T-helper 17 cell (primary cell): ENCODE data around the gene ZBTB6. TPM values are rescaled to one million over a fixed set of nuclear protein-coding genes. Genes with fewer than 3 reads are reported as not detected.

Experiments
- total RNA-seq, 4 donors: library from RNA in 2 of 4; stranded (reverse) in 2 of 4; gene quantifications; one replicate each; pipeline ENCODE4 v1.2.3 and lab custom pipeline; 2022 to 2026

The ZBTB6 gene
- total RNA-seq, 2 donors from 2014 or later: 3.7 to 4.7 TPM

Other genes starting within 250 kb of the ZBTB6 start
- not detected for gene OR1L3, start 238.2 kb downstream of the ZBTB6 start, total RNA-seq
- gene OR1L4, start 189.3 kb downstream of the ZBTB6 start, total RNA-seq: not detected
- gene OR1L6, start 171.0 kb downstream of the ZBTB6 start, total RNA-seq: not detected
- not detected for gene OR5C1, start 124.4 kb downstream of the ZBTB6 start, total RNA-seq
- not detected for gene OR1K1, start 113.2 kb downstream of the ZBTB6 start, total RNA-seq
- 10 to 100 TPM; 13.6 to 14.4 TPM for gene PDCL, start 84.7 kb downstream of the ZBTB6 start, total RNA-seq
- gene RC3H2, start 8.0 kb downstream of the ZBTB6 start, total RNA-seq: 10 to 100 TPM; 51.5 to 69.6 TPM
- 1 to 10 TPM; 6.9 to 7.2 TPM for gene ZBTB26, start 18.2 kb upstream of the ZBTB6 start, total RNA-seq
- 10 to 100 TPM; 33.8 to 36.7 TPM for gene RABGAP1, start 27.7 kb upstream of the ZBTB6 start, total RNA-seq
- gene GPR21, start 120.3 kb upstream of the ZBTB6 start, total RNA-seq: 1 to 10 TPM in 1 of 2 donors, not detected in 1; 1.6 TPM